ENCODE measurements around the gene AUTS2.

DNA sequence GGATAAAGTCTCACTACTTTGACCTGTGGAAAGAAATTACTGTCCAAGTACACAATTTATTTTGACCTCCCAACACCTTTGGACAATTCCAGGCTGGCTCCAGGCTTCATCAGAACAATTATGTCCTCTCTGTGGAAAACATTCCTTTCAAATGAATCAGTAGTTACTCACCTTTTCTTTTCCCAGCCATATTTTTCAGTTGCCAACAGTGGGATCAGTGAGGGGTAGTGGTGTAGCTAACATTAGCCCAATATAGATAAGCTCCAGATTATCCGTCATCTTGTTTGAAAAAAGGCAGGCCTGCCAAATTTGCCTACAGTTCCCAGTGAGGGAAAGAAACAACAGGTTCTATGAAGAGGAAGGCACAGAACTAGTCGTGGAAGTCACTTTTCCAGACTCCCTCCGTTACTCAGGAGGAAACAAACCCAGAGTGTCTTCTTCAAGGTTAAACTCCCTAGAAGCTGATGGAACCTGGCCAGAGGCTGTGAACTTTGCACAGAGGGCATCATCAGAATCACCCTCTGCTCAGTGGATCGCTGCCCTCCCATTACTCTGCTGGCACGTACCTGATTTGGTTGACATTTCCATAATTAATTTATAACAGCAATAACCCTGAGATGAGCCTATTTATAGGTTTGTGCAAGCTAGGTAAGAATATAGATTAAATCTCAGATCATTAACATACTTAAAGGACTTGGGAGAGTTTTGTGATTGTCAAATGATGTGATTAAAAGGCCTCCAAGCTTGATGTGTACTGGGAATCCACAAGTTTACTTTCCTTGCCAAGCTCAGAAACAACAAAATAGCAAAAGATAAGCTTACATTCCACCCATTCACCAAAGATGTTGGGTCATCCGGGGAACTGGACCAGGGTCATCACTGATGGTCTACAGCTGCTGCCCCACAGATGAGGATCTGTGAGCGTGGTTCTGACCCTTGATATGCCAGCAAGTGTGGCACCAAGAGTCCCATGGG, 879.0 kb downstream of the AUTS2 start:
- TF ChIP-seq GABPA (IDR thresholded peaks at IDR 0.05; ENCODE audit: low read depth) (no peak), POLR2AphosphoS5 (IDR thresholded peaks at IDR 0.05; ENCODE audit: low read depth) (no peak)
- TF ChIP-seq, protein P1, sequence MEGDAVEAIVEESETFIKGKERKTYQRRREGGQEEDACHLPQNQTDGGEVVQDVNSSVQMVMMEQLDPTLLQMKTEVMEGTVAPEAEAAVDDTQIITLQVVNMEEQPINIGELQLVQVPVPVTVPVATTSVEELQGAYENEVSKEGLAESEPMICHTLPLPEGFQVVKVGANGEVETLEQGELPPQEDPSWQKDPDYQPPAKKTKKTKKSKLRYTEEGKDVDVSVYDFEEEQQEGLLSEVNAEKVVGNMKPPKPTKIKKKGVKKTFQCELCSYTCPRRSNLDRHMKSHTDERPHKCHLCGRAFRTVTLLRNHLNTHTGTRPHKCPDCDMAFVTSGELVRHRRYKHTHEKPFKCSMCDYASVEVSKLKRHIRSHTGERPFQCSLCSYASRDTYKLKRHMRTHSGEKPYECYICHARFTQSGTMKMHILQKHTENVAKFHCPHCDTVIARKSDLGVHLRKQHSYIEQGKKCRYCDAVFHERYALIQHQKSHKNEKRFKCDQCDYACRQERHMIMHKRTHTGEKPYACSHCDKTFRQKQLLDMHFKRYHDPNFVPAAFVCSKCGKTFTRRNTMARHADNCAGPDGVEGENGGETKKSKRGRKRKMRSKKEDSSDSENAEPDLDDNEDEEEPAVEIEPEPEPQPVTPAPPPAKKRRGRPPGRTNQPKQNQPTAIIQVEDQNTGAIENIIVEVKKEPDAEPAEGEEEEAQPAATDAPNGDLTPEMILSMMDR (IDR thresholded peaks at IDR 0.05; ENCODE audit: insufficient read depth, low read length) = no peak
- TF ChIP-seq, protein P2, sequence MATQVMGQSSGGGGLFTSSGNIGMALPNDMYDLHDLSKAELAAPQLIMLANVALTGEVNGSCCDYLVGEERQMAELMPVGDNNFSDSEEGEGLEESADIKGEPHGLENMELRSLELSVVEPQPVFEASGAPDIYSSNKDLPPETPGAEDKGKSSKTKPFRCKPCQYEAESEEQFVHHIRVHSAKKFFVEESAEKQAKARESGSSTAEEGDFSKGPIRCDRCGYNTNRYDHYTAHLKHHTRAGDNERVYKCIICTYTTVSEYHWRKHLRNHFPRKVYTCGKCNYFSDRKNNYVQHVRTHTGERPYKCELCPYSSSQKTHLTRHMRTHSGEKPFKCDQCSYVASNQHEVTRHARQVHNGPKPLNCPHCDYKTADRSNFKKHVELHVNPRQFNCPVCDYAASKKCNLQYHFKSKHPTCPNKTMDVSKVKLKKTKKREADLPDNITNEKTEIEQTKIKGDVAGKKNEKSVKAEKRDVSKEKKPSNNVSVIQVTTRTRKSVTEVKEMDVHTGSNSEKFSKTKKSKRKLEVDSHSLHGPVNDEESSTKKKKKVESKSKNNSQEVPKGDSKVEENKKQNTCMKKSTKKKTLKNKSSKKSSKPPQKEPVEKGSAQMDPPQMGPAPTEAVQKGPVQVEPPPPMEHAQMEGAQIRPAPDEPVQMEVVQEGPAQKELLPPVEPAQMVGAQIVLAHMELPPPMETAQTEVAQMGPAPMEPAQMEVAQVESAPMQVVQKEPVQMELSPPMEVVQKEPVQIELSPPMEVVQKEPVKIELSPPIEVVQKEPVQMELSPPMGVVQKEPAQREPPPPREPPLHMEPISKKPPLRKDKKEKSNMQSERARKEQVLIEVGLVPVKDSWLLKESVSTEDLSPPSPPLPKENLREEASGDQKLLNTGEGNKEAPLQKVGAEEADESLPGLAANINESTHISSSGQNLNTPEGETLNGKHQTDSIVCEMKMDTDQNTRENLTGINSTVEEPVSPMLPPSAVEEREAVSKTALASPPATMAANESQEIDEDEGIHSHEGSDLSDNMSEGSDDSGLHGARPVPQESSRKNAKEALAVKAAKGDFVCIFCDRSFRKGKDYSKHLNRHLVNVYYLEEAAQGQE (IDR thresholded peaks at IDR 0.05; ENCODE audit: insufficient replicate concordance, low read depth) = no peak

Data from HL-60 (cell line).